ENCODE measurements around the gene ACTG1. TPM values are rescaled to one million over a fixed set of nuclear protein-coding genes. Genes with fewer than 3 reads are reported as not detected.

The ACTG1 gene
- total and polyA plus RNA-seq, 2 of the 13 experiments (the other 11 are each of a cell fraction or from before 2014, with no cell fraction given): 973 to 1,138 TPM

GRCh38 chr17:81491181-81491581 lies 21.4 kb downstream of the ACTG1 start (continued):
- TF ChIP-seq ZNF691 (CRISPR knock-in tag; IDR thresholded peaks at IDR 0.05; ENCODE audit: borderline replicate concordance, low read depth) (no peak), LCORL (IDR thresholded peaks at IDR 0.05) (no peak), LCORL (CRISPR knock-in tag; IDR thresholded peaks at IDR 0.05) (no peak), HOXA5 (CRISPR knock-in tag; IDR thresholded peaks at IDR 0.05) (no peak), TP53 (CRISPR knock-in tag; conservative IDR thresholded peaks at IDR 0.05) (no peak), ISL2 (CRISPR knock-in tag; IDR thresholded peaks at IDR 0.05) (no peak), HOXA7 (CRISPR knock-in tag; IDR thresholded peaks at IDR 0.05) (no peak), SOX5 (CRISPR knock-in tag; IDR thresholded peaks at IDR 0.05; ENCODE audit: borderline replicate concordance) (no peak), ZBTB42 (CRISPR knock-in tag; IDR thresholded peaks at IDR 0.05) (no peak), MED8 (CRISPR knock-in tag; IDR thresholded peaks at IDR 0.05; ENCODE audit: insufficient replicate concordance) (no peak), TCF12 (IDR thresholded peaks at IDR 0.05) (no peak), TCF12 (CRISPR knock-in tag; IDR thresholded peaks at IDR 0.05) (no peak), SMAD3 (CRISPR knock-in tag; IDR thresholded peaks at IDR 0.05) (no peak), ZNF205 (CRISPR knock-in tag; IDR thresholded peaks at IDR 0.05) (peak; percentile 48; the same call in 1 of the 2 replicates), ZNF550 (CRISPR knock-in tag; IDR thresholded peaks at IDR 0.05; ENCODE audit: borderline replicate concordance) (no peak), GTF2F1 (IDR thresholded peaks at IDR 0.05; ENCODE audit: low read length) (no peak), HNRNPUL1 (IDR thresholded peaks at IDR 0.05; ENCODE audit: low read depth, low read length) (no peak), PCBP1 (IDR thresholded peaks at IDR 0.05; ENCODE audit: borderline replicate concordance, low read depth, low read length) (peak; percentile 93; the same call in 1 of the 2 replicates), CREM (IDR thresholded peaks at IDR 0.05) (no peak), CREM (CRISPR knock-in tag; IDR thresholded peaks at IDR 0.05) (no peak), SMARCC2 (IDR thresholded peaks at IDR 0.05) (no peak), ZNF503 (CRISPR knock-in tag; IDR thresholded peaks at IDR 0.05) (no peak), ZKSCAN8 (CRISPR knock-in tag; IDR thresholded peaks at IDR 0.05; ENCODE audit: borderline replicate concordance) (no peak), ZNF207 (IDR thresholded peaks at IDR 0.05; ENCODE audit: borderline replicate concordance) (no peak), ZNF275 (CRISPR knock-in tag; IDR thresholded peaks at IDR 0.05; ENCODE audit: borderline replicate concordance) (no peak), KAT2B (IDR thresholded peaks at IDR 0.05; ENCODE audit: borderline replicate concordance, low read depth, low read length) (no peak), SNAPC5 (CRISPR knock-in tag; IDR thresholded peaks at IDR 0.05; ENCODE audit: borderline replicate concordance) (no peak), ZNF225 (CRISPR knock-in tag; IDR thresholded peaks at IDR 0.05) (no peak), ZNF264 (CRISPR knock-in tag; IDR thresholded peaks at IDR 0.05) (no peak), ZFAT (CRISPR knock-in tag; conservative IDR thresholded peaks at IDR 0.05) (no peak), PBX2 (CRISPR knock-in tag; IDR thresholded peaks at IDR 0.05) (no peak)
